HCT116 (cell line): Measurements from ENCODE around the gene NOTCH4. TPM values are rescaled to one million over a fixed set of nuclear protein-coding genes. Genes with fewer than 3 reads are reported as not detected.
"Not testable (repeated sequence)": the region's sequence is repeated elsewhere in the genome, so short reads cannot be mapped to it uniquely, and the experiment has no call there.

Experiments used
- ATAC-seq: fragments of 200-7000 bp; cut with Tn5 transposase; 2 replicates; pipeline ENCODE4 v1.9.1; 2020; ENCODE audit warnings: mild to moderate bottlenecking, moderate library complexity
- BruUV-seq: library from RNA; stranded (reverse); fragments of 400-500 nt; replicated peaks from 2 replicates; lab custom pipeline; 2021; lab: Mats Ljungman, UMichigan
- CTCF ChIA-PET: fragments of 300-600 bp; sonication (Branson Sonifier 250); formaldehyde crosslinking; loops from one replicate; lab custom pipeline; 2021; ENCODE audit warnings: antibody characterized with exemption; lab: Charles Lee
- POLR2A ChIA-PET: fragments of 300-600, 350-600 bp; sonication (Branson Sonifier 250); formaldehyde crosslinking; loops from one replicate; lab custom pipeline; 2021; ENCODE audit warnings: antibody characterized with exemption; lab: Charles Lee
- RAD21 ChIA-PET, 2 experiments: fragments of 300-600 bp; sonication (Branson Sonifier 250); formaldehyde crosslinking; loops; one replicate each; lab custom pipeline; 2023; ENCODE audit warnings: low total read pairs in 2 of 2; ENCODE audit not compliant: uncharacterized antibody in 2 of 2, unreplicated experiment in 2 of 2, low non-redundant PET in 1 of 2; lab: Charles Lee
- DNase-seq: peaks from one replicate; pipeline ENCODE4 v3.0.0-alpha.2; 2010; ENCODE audit warnings: low read depth, low spot score
- H2AFZ ChIP-seq: fragments of 200-600 bp; shearing (Covaris generic), sonication (generic); 2 replicates; pipeline ENCODE4 v1.6.1; 2017; ENCODE audit warnings: low read depth, mixed run types, mixed read lengths, antibody characterized with exemption, low read length; ENCODE audit not compliant: poor library complexity, severe bottlenecking
- H3K27ac ChIP-seq: 2 replicates; pipeline ENCODE4 v1.5.1; 2012; ENCODE audit warnings: low read depth, low read length
- H3K27me3 ChIP-seq: fragments of 200-600 bp; sonication (generic); 2 replicates; pipeline ENCODE4 v1.6.1; 2016; ENCODE audit warnings: mixed run types, low read length, mixed read lengths; ENCODE audit not compliant: insufficient read depth
- H3K36me3 ChIP-seq, 2 experiments: fragments of 200-500 bp in 1 of 2; fragments of 200-600 bp in 1 of 2; sonication (Bioruptor generic) in 1 of 2; sonication (generic) in 1 of 2; 2 replicates each; pipeline versions ENCODE4 v1.5.1 to v1.6.1; 2014 to 2016; ENCODE audit warnings: low read length in 2 of 2, inconsistent platforms in 1 of 2, mixed read lengths in 1 of 2, mixed run types in 1 of 2; ENCODE audit not compliant: insufficient read depth in 2 of 2, control insufficient read depth in 1 of 2
- H3K4me1 ChIP-seq, 2 experiments: fragments of 200-600 bp in 1 of 2; sonication (generic) in 1 of 2; 2 replicates each; pipeline versions ENCODE4 v1.5.1 to v1.6.1; 2012 to 2017; ENCODE audit warnings: low read length in 2 of 2, inconsistent platforms in 1 of 2, mild to moderate bottlenecking in 1 of 2, mixed read lengths in 1 of 2, mixed run types in 1 of 2, moderate library complexity in 1 of 2; ENCODE audit not compliant: insufficient read depth in 2 of 2, control insufficient read depth in 1 of 2
- H3K4me2 ChIP-seq: fragments of 200-600 bp; sonication (generic); 2 replicates; pipeline ENCODE4 v1.6.1; 2017; ENCODE audit warnings: mixed run types, low read length, mixed read lengths
- H3K4me3 ChIP-seq, 2 experiments: fragments of 200-600 bp in 1 of 2; sonication (generic) in 1 of 2; replicated peaks in 1 of 2; 2 replicates each; pipeline ENCODE4 v1.5.1; 2011 to 2016; ENCODE audit warnings: low read length in 2 of 2, control low read depth in 1 of 2, low read depth in 1 of 2, mild to moderate bottlenecking in 1 of 2, mixed read lengths in 1 of 2, mixed run types in 1 of 2
- H3K79me2 ChIP-seq: fragments of 200-600 bp; sonication (generic); 2 replicates; pipeline ENCODE4 v1.6.1; 2017; ENCODE audit warnings: mild to moderate bottlenecking, mixed run types, low read length, moderate library complexity, mixed read lengths; ENCODE audit not compliant: insufficient read depth
- H3K9ac ChIP-seq: fragments of 200-600 bp; sonication (generic); 2 replicates; pipeline ENCODE4 v1.6.1; 2016; ENCODE audit warnings: low read length, mixed read lengths
- H3K9me2 ChIP-seq: fragments of 200-600 bp; sonication (generic), shearing (Covaris generic); 2 replicates; pipeline ENCODE4 v1.6.1; 2017; ENCODE audit warnings: mixed run types, mild to moderate bottlenecking, moderate library complexity; ENCODE audit not compliant: insufficient read depth
- H3K9me3 ChIP-seq, 2 experiments: fragments of 200-500 bp in 1 of 2; fragments of 200-600 bp in 1 of 2; sonication (Bioruptor generic) in 1 of 2; sonication (generic) in 1 of 2; 2 replicates each; pipeline ENCODE4 v1.6.1; 2014 to 2017; ENCODE audit warnings: low read length in 2 of 2, mixed read lengths in 2 of 2, inconsistent platforms in 1 of 2, low read depth in 1 of 2, mild to moderate bottlenecking in 1 of 2, mixed run types in 1 of 2, moderate library complexity in 1 of 2; ENCODE audit not compliant: control insufficient read depth in 1 of 2, insufficient read depth in 1 of 2
- H4K20me1 ChIP-seq: fragments of 200-600 bp; sonication (generic), shearing (Covaris generic); 2 replicates; pipeline ENCODE4 v1.6.1; 2017; ENCODE audit warnings: mixed run types, mild to moderate bottlenecking, moderate library complexity; ENCODE audit not compliant: insufficient read depth
- RAD21 ChIP-seq: IDR thresholded peaks from 2 replicates; pipeline ENCODE4 v1.6.1; 2012; ENCODE audit warnings: low read depth, mild to moderate bottlenecking
- TCF7L2 ChIP-seq: IDR thresholded peaks from 2 replicates; pipeline ENCODE4 v1.7.0; 2011; ENCODE audit warnings: borderline replicate concordance, inconsistent platforms; ENCODE audit not compliant: insufficient read depth, insufficient read length; ENCODE audit errors: extremely low read depth
- ZFX ChIP-seq: fragments of 450-650 bp; IDR thresholded peaks from 2 replicates; pipeline ENCODE4 v1.6.1; 2017
- intact Hi-C: fragments of 100-400 bp; cut with micrococcal nuclease; formaldehyde crosslinking; loops from 2 replicates; pipeline ENCODE4 v1.10.0; 2022
- total RNA-seq: library from RNA; stranded (reverse); gene quantifications from one replicate; pipeline ENCODE4 v1.2.1, GENCODE V29; 2021; ENCODE audit not compliant: unreplicated experiment
- TF ChIP-seq, protein P1 (sequence below): IDR thresholded peaks from 2 replicates; pipeline ENCODE4 v1.6.1; 2012

Gene NOTCH4
- total RNA-seq, 1 experiment from 2014 or later: 0.81 TPM

DNA sequence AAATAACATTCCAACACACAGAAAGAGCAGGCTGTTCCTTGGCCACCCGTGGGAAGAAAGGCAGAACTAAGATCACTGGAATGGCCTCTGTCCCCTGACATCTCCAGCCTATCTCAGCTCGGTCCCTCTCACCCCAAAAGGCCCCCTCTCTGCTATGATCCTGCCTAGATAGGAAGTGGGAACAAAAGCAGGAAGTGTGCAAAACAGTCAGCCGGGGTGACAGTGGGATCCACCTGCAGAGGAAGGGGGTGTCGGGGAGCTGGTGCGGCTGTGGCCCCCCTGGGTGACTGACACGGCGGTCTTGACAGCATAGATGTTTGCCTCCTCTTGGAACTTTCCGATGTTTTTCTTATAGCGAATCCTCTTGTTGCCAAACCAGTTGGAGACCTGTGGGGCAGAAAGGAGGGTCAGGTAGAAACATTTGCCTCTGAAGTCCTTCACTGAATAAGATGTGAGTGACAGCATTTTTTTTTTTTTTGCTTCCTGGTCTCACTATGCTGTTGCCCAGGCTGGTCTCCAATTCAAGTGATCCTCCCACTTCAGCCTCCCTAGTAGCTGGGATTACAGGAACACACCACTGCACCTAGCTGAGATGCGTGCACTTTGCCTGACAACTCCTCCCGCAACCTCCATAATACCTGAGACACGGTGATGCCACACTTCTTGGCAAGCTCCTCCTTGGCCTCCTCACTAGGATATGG lies 36.7 kb downstream of the NOTCH4 start:
- Histone ChIP-seq H3K9me3 (no peaks in the 10 kb centered on the region), H3K9me2 (no peaks in the 10 kb centered on the region), H3K4me1 (peaks cover 12 to 52% of the 10 kb centered on the region in 2 experiments), H3K4me3 (no peak overlapping the region), H4K20me1 (no peaks in the 10 kb centered on the region), H2AFZ (no peak overlapping the region), H3K79me2 (peaks cover 13% of the 10 kb centered on the region), H3K9ac (no peak overlapping the region), H3K4me2 (no peak overlapping the region), H3K27ac (peak overlapping the region; percentile 44), H3K27me3 (no peaks in the 10 kb centered on the region), H3K36me3 (peaks cover 3 to 10% of the 10 kb centered on the region in 2 experiments; a peak in 2 of 4 replicates)
- no TSS peak for BruUV-seq
- ChIA-PET CTCF (no interaction called here), POLR2A (no interaction called here), RAD21 (no interaction called here)
- ATAC-seq (no peak), DNase-seq (no peak)
- intact Hi-C loops: no loop called here
- TF ChIP-seq TCF7L2: no peak
- TF ChIP-seq ZFX: no peak
- TF ChIP-seq, protein P1, sequence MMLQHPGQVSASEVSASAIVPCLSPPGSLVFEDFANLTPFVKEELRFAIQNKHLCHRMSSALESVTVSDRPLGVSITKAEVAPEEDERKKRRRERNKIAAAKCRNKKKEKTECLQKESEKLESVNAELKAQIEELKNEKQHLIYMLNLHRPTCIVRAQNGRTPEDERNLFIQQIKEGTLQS: no peak
- TF ChIP-seq RAD21: no peak

DNA sequence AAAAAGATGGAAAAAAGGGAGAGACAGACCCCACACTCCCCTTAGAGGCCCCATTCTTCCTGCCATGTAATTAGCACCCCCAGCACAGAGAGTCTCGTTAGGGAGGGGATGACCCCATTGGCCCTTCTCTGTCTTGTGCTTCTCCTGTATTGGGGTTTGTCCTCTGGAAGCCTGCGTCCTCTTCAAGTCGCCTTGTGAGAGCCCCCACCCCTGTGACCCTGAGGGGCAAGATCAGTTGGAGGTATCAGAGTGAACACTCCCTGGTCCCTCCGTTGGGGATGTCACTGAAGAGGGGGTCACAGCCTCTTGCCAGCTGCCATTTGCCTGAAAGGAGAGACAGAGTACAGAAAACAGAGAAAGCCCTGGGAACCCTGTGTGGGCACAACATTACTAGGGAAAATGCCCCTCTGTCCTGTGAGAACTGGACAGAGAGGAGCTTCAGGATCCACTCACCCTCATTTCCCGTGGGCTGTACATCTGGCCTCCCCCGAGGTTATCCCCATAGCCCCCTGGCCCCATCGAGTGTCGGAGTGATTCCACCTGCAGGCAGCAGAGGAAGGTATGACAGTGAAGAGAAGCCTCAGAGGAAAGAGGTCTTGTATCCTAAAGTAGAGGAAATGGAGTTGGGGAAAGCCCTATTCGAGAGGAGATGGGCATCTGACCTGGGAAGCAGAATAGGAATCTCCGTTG lies 37.6 kb downstream of the NOTCH4 start:
- peaks cover 12 to 43% of the 10 kb centered on the region in 2 experiments for H3K4me1 ChIP-seq
- ChIA-PET POLR2A (interaction anchor here (0.7 to 1.2 kb wide), 3 partner anchors 9 to 607 kb away, joined by 3 to 11 read pairs (median 5); partner anchors contain the start of gene FKBPL), CTCF (interaction anchor here (1.3 kb wide), 1 partner anchor 9 kb away, joined by 4 read pairs; no protein-coding TSS in a partner anchor)
- H2AFZ ChIP-seq, intact Hi-C loops, H3K4me3 ChIP-seq, H3K9me2 ChIP-seq, BruUV-seq, H4K20me1 ChIP-seq, H3K27me3 ChIP-seq, DNase-seq, RAD21 ChIA-PET, H3K9me3 ChIP-seq, H3K9ac ChIP-seq, ATAC-seq: not testable (repeated sequence)
- peak overlapping the region; percentile 44; the same call in 1 of the 2 replicates for H3K27ac ChIP-seq
- 0 out of 2 replicates have a peak overlapping the region, but pooled peaks have one; percentile 35 for H3K4me2 ChIP-seq
- H3K79me2 ChIP-seq: peaks cover 13% of the 10 kb centered on the region
- H3K36me3 ChIP-seq: peaks cover 5 to 10% of the 10 kb centered on the region in 2 experiments; a peak in 3 of 4 replicates

DNA sequence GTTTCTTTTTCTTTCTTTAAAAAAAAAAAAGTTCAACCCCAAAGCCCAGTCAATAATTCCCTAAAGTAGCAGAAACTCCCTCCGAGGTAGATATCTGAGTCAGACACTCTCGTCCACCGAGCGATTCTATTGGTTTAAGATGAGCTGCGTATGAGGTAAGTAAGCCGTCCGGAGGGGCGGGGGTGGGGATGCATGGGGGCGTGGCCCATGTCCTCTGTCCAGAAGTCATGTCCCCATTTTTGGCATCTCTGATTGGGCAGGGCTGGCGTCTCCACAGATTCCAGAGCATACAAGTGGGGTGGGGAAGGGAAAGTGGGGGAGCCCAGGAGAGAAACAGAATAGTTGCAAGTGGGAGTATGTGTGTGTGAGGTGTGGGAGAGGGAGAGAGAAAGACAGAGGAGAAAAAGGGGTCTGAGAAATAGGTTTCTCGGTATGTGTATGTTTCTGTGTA lies 38.2 kb downstream of the NOTCH4 start:
- Histone ChIP-seq H3K27ac (peak overlapping the region; percentile 44; the same call in 1 of the 2 replicates), H3K4me1 (peaks cover 6 to 37% of the 10 kb centered on the region in 2 experiments), H3K4me2 (peak overlapping the region; percentile 35), H3K9ac (peak overlapping the region; percentile 33; the same call in 1 of the 2 replicates), H3K4me3 (peak overlapping the region; percentile 13 to 23; a peak in 1 of 4 replicates), H3K36me3 (peaks cover 10 to 11% of the 10 kb centered on the region in 2 experiments; a peak in 3 of 4 replicates), H3K79me2 (peaks cover 13% of the 10 kb centered on the region)
- DNase-seq (peak; percentile 81), ATAC-seq (peak; percentile 74)
- RAD21 ChIA-PET, H3K27me3 ChIP-seq, H3K9me3 ChIP-seq, H4K20me1 ChIP-seq, H3K9me2 ChIP-seq, BruUV-seq, intact Hi-C loops, H2AFZ ChIP-seq: not testable (repeated sequence)
- CTCF ChIA-PET: interaction anchor here (1.3 kb wide), 1 partner anchor 10 kb away, joined by 4 read pairs; no protein-coding TSS in a partner anchor
- POLR2A ChIA-PET: interaction anchor here (0.7 to 1.2 kb wide), 5 partner anchors 10 to 786 kb away, joined by 3 to 11 read pairs (median 4); partner anchors contain the start of gene FKBPL
